HCT116 (cell line): Measurements from ENCODE around the gene ITPK1. TPM values are rescaled to one million over a fixed set of nuclear protein-coding genes. Genes with fewer than 3 reads are reported as not detected.

Source experiments
- ATAC-seq: fragments of 200-7000 bp; cut with Tn5 transposase; 2 replicates; pipeline ENCODE4 v1.9.1; 2020; ENCODE audit warnings: mild to moderate bottlenecking, moderate library complexity
- BruUV-seq: library from RNA; stranded (reverse); fragments of 400-500 nt; replicated peaks from 2 replicates; lab custom pipeline; 2021; lab: Mats Ljungman, UMichigan
- CTCF ChIA-PET: fragments of 300-600 bp; sonication (Branson Sonifier 250); formaldehyde crosslinking; loops from one replicate; lab custom pipeline; 2021; ENCODE audit warnings: antibody characterized with exemption; lab: Charles Lee
- POLR2A ChIA-PET: fragments of 300-600, 350-600 bp; sonication (Branson Sonifier 250); formaldehyde crosslinking; loops from one replicate; lab custom pipeline; 2021; ENCODE audit warnings: antibody characterized with exemption; lab: Charles Lee
- RAD21 ChIA-PET, 2 experiments: fragments of 300-600 bp; sonication (Branson Sonifier 250); formaldehyde crosslinking; loops; one replicate each; lab custom pipeline; 2023; ENCODE audit warnings: low total read pairs in 2 of 2; ENCODE audit not compliant: uncharacterized antibody in 2 of 2, unreplicated experiment in 2 of 2, low non-redundant PET in 1 of 2; lab: Charles Lee
- DNase-seq: peaks from one replicate; pipeline ENCODE4 v3.0.0-alpha.2; 2010; ENCODE audit warnings: low read depth, low spot score
- H2AFZ ChIP-seq: fragments of 200-600 bp; shearing (Covaris generic), sonication (generic); 2 replicates; pipeline ENCODE4 v1.6.1; 2017; ENCODE audit warnings: low read depth, mixed run types, mixed read lengths, antibody characterized with exemption, low read length; ENCODE audit not compliant: poor library complexity, severe bottlenecking
- H3K27ac ChIP-seq: 2 replicates; pipeline ENCODE4 v1.5.1; 2012; ENCODE audit warnings: low read depth, low read length
- H3K27me3 ChIP-seq: fragments of 200-600 bp; sonication (generic); 2 replicates; pipeline ENCODE4 v1.6.1; 2016; ENCODE audit warnings: mixed run types, low read length, mixed read lengths; ENCODE audit not compliant: insufficient read depth
- H3K36me3 ChIP-seq, 2 experiments: fragments of 200-500 bp in 1 of 2; fragments of 200-600 bp in 1 of 2; sonication (Bioruptor generic) in 1 of 2; sonication (generic) in 1 of 2; 2 replicates each; pipeline versions ENCODE4 v1.5.1 to v1.6.1; 2014 to 2016; ENCODE audit warnings: low read length in 2 of 2, inconsistent platforms in 1 of 2, mixed read lengths in 1 of 2, mixed run types in 1 of 2; ENCODE audit not compliant: insufficient read depth in 2 of 2, control insufficient read depth in 1 of 2
- H3K4me1 ChIP-seq, 2 experiments: fragments of 200-600 bp in 1 of 2; sonication (generic) in 1 of 2; 2 replicates each; pipeline versions ENCODE4 v1.5.1 to v1.6.1; 2012 to 2017; ENCODE audit warnings: low read length in 2 of 2, inconsistent platforms in 1 of 2, mild to moderate bottlenecking in 1 of 2, mixed read lengths in 1 of 2, mixed run types in 1 of 2, moderate library complexity in 1 of 2; ENCODE audit not compliant: insufficient read depth in 2 of 2, control insufficient read depth in 1 of 2
- H3K4me2 ChIP-seq: fragments of 200-600 bp; sonication (generic); 2 replicates; pipeline ENCODE4 v1.6.1; 2017; ENCODE audit warnings: mixed run types, low read length, mixed read lengths
- H3K4me3 ChIP-seq, 2 experiments: fragments of 200-600 bp in 1 of 2; sonication (generic) in 1 of 2; replicated peaks in 1 of 2; 2 replicates each; pipeline ENCODE4 v1.5.1; 2011 to 2016; ENCODE audit warnings: low read length in 2 of 2, control low read depth in 1 of 2, low read depth in 1 of 2, mild to moderate bottlenecking in 1 of 2, mixed read lengths in 1 of 2, mixed run types in 1 of 2
- H3K79me2 ChIP-seq: fragments of 200-600 bp; sonication (generic); 2 replicates; pipeline ENCODE4 v1.6.1; 2017; ENCODE audit warnings: mild to moderate bottlenecking, mixed run types, low read length, moderate library complexity, mixed read lengths; ENCODE audit not compliant: insufficient read depth
- H3K9ac ChIP-seq: fragments of 200-600 bp; sonication (generic); 2 replicates; pipeline ENCODE4 v1.6.1; 2016; ENCODE audit warnings: low read length, mixed read lengths
- H3K9me2 ChIP-seq: fragments of 200-600 bp; sonication (generic), shearing (Covaris generic); 2 replicates; pipeline ENCODE4 v1.6.1; 2017; ENCODE audit warnings: mixed run types, mild to moderate bottlenecking, moderate library complexity; ENCODE audit not compliant: insufficient read depth
- H3K9me3 ChIP-seq, 2 experiments: fragments of 200-500 bp in 1 of 2; fragments of 200-600 bp in 1 of 2; sonication (Bioruptor generic) in 1 of 2; sonication (generic) in 1 of 2; 2 replicates each; pipeline ENCODE4 v1.6.1; 2014 to 2017; ENCODE audit warnings: low read length in 2 of 2, mixed read lengths in 2 of 2, inconsistent platforms in 1 of 2, low read depth in 1 of 2, mild to moderate bottlenecking in 1 of 2, mixed run types in 1 of 2, moderate library complexity in 1 of 2; ENCODE audit not compliant: control insufficient read depth in 1 of 2, insufficient read depth in 1 of 2
- H4K20me1 ChIP-seq: fragments of 200-600 bp; sonication (generic), shearing (Covaris generic); 2 replicates; pipeline ENCODE4 v1.6.1; 2017; ENCODE audit warnings: mixed run types, mild to moderate bottlenecking, moderate library complexity; ENCODE audit not compliant: insufficient read depth
- ATF3 ChIP-seq: IDR thresholded peaks from 2 replicates; pipeline ENCODE4 v1.6.1; 2012
- CBX3 ChIP-seq: IDR thresholded peaks from 2 replicates; pipeline ENCODE4 v1.6.1; 2012; ENCODE audit warnings: low read depth
- CEBPB ChIP-seq: IDR thresholded peaks from 2 replicates; pipeline ENCODE4 v1.6.1; 2012; ENCODE audit warnings: low read depth
- CTCF ChIP-seq, 3 experiments: fragments of 200-600 bp in 1 of 3; sonication (generic) in 1 of 3; IDR thresholded peaks in 2 of 3; conservative IDR thresholded peaks in 1 of 3; 2 replicates each; pipeline ENCODE4 v1.5.1; 2012 to 2017; ENCODE audit warnings: low read depth in 2 of 3, low read length in 2 of 3, antibody characterized with exemption in 1 of 3, borderline replicate concordance in 1 of 3, control low read depth in 1 of 3, mild to moderate bottlenecking in 1 of 3, mixed read lengths in 1 of 3, mixed run types in 1 of 3, moderate library complexity in 1 of 3; ENCODE audit not compliant: insufficient read depth in 1 of 3
- EGR1 ChIP-seq: IDR thresholded peaks from 2 replicates; pipeline ENCODE4 v1.6.1; 2012; ENCODE audit warnings: low read depth
- ELF1 ChIP-seq: IDR thresholded peaks from 2 replicates; pipeline ENCODE4 v1.6.1; 2012; ENCODE audit warnings: low read depth, borderline replicate concordance
- EZH2 ChIP-seq: fragments of 200-600 bp; sonication (generic); IDR thresholded peaks from 2 replicates; pipeline ENCODE4 v1.6.1; 2017; ENCODE audit warnings: antibody characterized with exemption, mixed run types
- JUND ChIP-seq: IDR thresholded peaks from 2 replicates; pipeline ENCODE4 v1.6.1; 2012
- POLR2A ChIP-seq: IDR thresholded peaks from 2 replicates; pipeline ENCODE4 v1.7.0; 2011; ENCODE audit warnings: borderline replicate concordance; ENCODE audit not compliant: insufficient read depth, insufficient read length; ENCODE audit errors: extremely low read depth
- POLR2AphosphoS5 ChIP-seq: IDR thresholded peaks from 2 replicates; pipeline ENCODE4 v1.6.1; 2011; ENCODE audit warnings: mild to moderate bottlenecking, low read depth, low read length, moderate library complexity
- RAD21 ChIP-seq: IDR thresholded peaks from 2 replicates; pipeline ENCODE4 v1.6.1; 2012; ENCODE audit warnings: low read depth, mild to moderate bottlenecking
- SIN3A ChIP-seq: IDR thresholded peaks from 2 replicates; pipeline ENCODE4 v1.6.1; 2012; ENCODE audit warnings: low read depth
- SP1 ChIP-seq: IDR thresholded peaks from 2 replicates; pipeline ENCODE4 v1.6.1; 2012; ENCODE audit warnings: low read depth
- SRF ChIP-seq: IDR thresholded peaks from 2 replicates; pipeline ENCODE4 v1.6.1; 2012; ENCODE audit warnings: low read depth
- TCF7L2 ChIP-seq: IDR thresholded peaks from 2 replicates; pipeline ENCODE4 v1.7.0; 2011; ENCODE audit warnings: borderline replicate concordance, inconsistent platforms; ENCODE audit not compliant: insufficient read depth, insufficient read length; ENCODE audit errors: extremely low read depth
- ZFX ChIP-seq: fragments of 450-650 bp; IDR thresholded peaks from 2 replicates; pipeline ENCODE4 v1.6.1; 2017
- ZNF274 ChIP-seq: fragments of 200-500 bp; sonication (Bioruptor generic); IDR thresholded peaks from 2 replicates; pipeline ENCODE4 v1.6.1; 2014; ENCODE audit warnings: mild to moderate bottlenecking, low read depth, low read length, inconsistent platforms
- intact Hi-C: fragments of 100-400 bp; cut with micrococcal nuclease; formaldehyde crosslinking; loops from 2 replicates; pipeline ENCODE4 v1.10.0; 2022
- total RNA-seq: library from RNA; stranded (reverse); gene quantifications from one replicate; pipeline ENCODE4 v1.2.1, GENCODE V29; 2021; ENCODE audit not compliant: unreplicated experiment
- TF ChIP-seq, protein P1 (sequence below): IDR thresholded peaks from 2 replicates; pipeline ENCODE4 v1.6.1; 2012
- TF ChIP-seq, protein P2 (sequence below): IDR thresholded peaks from 2 replicates; pipeline ENCODE4 v1.6.1; 2012; ENCODE audit warnings: low read depth
- TF ChIP-seq, protein P3 (sequence below): IDR thresholded peaks from 2 replicates; pipeline ENCODE4 v1.6.1; 2011; ENCODE audit warnings: mild to moderate bottlenecking, low read length, moderate library complexity; ENCODE audit not compliant: insufficient replicate concordance; ENCODE audit errors: extremely low read depth

ITPK1 gene
- total RNA-seq, 1 experiment from 2014 or later: 70.2 TPM

GRCh38 chr14:93050761-93051160, 65.0 kb downstream of the ITPK1 start:
- Histone ChIP-seq H3K36me3 (no peaks in the 10 kb centered on the region), H3K4me3 (no peak overlapping the region), H3K4me2 (no peak overlapping the region), H3K27me3 (no peaks in the 10 kb centered on the region), H3K9me3 (no peaks in the 10 kb centered on the region), H3K4me1 (peaks cover 22 to 34% of the 10 kb centered on the region in 2 experiments), H3K27ac (no peak overlapping the region), H3K9ac (no peak overlapping the region), H2AFZ (no peak overlapping the region), H3K9me2 (no peaks in the 10 kb centered on the region), H3K79me2 (peaks cover 8% of the 10 kb centered on the region; the same call in 1 of the 2 replicates), H4K20me1 (no peaks in the 10 kb centered on the region)
- POLR2A ChIA-PET: no interaction called here
- ATAC-seq: no peak
- BruUV-seq: no TSS peak
- intact Hi-C loops: no loop called here
- CTCF ChIA-PET: no interaction called here
- no peak for DNase-seq
- RAD21 ChIA-PET: no interaction called here
- TF ChIP-seq EZH2 (no peak), POLR2AphosphoS5 (no peak), CEBPB (no peak), EGR1 (no peak), RAD21 (no peak), POLR2A (no peak), SP1 (no peak), ZFX (no peak), CTCF (IDR thresholded peaks at IDR 0.05 in 2 of 3, conservative IDR thresholded peaks at IDR 0.05 in 1 of 3; ENCODE audit: borderline replicate concordance in 1 of 3, insufficient read depth in 1 of 3, low read depth in 2 of 3, low read length in 2 of 3) (no peak), TCF7L2 (no peak), SRF (no peak), ELF1 (no peak), ZNF274 (no peak), ATF3 (no peak), SIN3A (no peak), CBX3 (no peak), JUND (no peak)
- TF ChIP-seq, protein P1, sequence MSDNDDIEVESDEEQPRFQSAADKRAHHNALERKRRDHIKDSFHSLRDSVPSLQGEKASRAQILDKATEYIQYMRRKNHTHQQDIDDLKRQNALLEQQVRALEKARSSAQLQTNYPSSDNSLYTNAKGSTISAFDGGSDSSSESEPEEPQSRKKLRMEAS: no peak
- TF ChIP-seq, protein P2, sequence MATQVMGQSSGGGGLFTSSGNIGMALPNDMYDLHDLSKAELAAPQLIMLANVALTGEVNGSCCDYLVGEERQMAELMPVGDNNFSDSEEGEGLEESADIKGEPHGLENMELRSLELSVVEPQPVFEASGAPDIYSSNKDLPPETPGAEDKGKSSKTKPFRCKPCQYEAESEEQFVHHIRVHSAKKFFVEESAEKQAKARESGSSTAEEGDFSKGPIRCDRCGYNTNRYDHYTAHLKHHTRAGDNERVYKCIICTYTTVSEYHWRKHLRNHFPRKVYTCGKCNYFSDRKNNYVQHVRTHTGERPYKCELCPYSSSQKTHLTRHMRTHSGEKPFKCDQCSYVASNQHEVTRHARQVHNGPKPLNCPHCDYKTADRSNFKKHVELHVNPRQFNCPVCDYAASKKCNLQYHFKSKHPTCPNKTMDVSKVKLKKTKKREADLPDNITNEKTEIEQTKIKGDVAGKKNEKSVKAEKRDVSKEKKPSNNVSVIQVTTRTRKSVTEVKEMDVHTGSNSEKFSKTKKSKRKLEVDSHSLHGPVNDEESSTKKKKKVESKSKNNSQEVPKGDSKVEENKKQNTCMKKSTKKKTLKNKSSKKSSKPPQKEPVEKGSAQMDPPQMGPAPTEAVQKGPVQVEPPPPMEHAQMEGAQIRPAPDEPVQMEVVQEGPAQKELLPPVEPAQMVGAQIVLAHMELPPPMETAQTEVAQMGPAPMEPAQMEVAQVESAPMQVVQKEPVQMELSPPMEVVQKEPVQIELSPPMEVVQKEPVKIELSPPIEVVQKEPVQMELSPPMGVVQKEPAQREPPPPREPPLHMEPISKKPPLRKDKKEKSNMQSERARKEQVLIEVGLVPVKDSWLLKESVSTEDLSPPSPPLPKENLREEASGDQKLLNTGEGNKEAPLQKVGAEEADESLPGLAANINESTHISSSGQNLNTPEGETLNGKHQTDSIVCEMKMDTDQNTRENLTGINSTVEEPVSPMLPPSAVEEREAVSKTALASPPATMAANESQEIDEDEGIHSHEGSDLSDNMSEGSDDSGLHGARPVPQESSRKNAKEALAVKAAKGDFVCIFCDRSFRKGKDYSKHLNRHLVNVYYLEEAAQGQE: no peak
- TF ChIP-seq, protein P3, sequence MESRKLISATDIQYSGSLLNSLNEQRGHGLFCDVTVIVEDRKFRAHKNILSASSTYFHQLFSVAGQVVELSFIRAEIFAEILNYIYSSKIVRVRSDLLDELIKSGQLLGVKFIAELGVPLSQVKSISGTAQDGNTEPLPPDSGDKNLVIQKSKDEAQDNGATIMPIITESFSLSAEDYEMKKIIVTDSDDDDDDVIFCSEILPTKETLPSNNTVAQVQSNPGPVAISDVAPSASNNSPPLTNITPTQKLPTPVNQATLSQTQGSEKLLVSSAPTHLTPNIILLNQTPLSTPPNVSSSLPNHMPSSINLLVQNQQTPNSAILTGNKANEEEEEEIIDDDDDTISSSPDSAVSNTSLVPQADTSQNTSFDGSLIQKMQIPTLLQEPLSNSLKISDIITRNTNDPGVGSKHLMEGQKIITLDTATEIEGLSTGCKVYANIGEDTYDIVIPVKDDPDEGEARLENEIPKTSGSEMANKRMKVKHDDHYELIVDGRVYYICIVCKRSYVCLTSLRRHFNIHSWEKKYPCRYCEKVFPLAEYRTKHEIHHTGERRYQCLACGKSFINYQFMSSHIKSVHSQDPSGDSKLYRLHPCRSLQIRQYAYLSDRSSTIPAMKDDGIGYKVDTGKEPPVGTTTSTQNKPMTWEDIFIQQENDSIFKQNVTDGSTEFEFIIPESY: no peak
